Endothelial cell of umbilical vein (primary cell): Measurements from ENCODE around the gene ZNF678. TPM values are rescaled to one million over a fixed set of nuclear protein-coding genes. Genes with fewer than 3 reads are reported as not detected.

ENCODE experiments used
- BruUV-seq: library from RNA; stranded (reverse); fragments of 400-500 nt; replicated peaks from 2 replicates; lab custom pipeline; 2021; lab: Mats Ljungman, UMichigan
- CTCF ChIA-PET: fragments of 300-600, 350-600 bp; sonication (Branson Sonifier 250); formaldehyde crosslinking; loops from one replicate; lab custom pipeline; 2021; ENCODE audit warnings: antibody characterized with exemption, inconsistent platforms; lab: Charles Lee
- POLR2A ChIA-PET: fragments of 300-600, 350-600 bp; sonication (Branson Sonifier 250); formaldehyde crosslinking; loops from one replicate; lab custom pipeline; 2021; ENCODE audit warnings: antibody characterized with exemption, inconsistent platforms; lab: Charles Lee
- DNase-seq: peaks from one replicate; pipeline ENCODE4 v3.0.0-alpha.2; 2011; ENCODE audit warnings: low read depth, low spot score
- FAIRE-seq: peaks from 2 replicates; lab custom pipeline; 2011; peaks lifted over from hg19 to GRCh38; lab: Jason Lieb, UNC
- H2AFZ ChIP-seq: 2 replicates; pipeline ENCODE4 v1.6.0; 2012; ENCODE audit warnings: low read depth, low read length, control low read depth, inconsistent platforms
- H3K27ac ChIP-seq: 2 replicates; pipeline ENCODE4 v1.5.1; 2011; ENCODE audit warnings: low read depth, mild to moderate bottlenecking, control low read depth, low read length, moderate library complexity; ENCODE audit not compliant: insufficient read depth
- H3K27me3 ChIP-seq, 2 experiments: 2 replicates each; pipeline versions ENCODE4 v1.6.0 to v1.6.1; 2011; ENCODE audit warnings: low read length in 2 of 2, mixed read lengths in 1 of 2; ENCODE audit not compliant: control insufficient read depth in 2 of 2, insufficient read depth in 2 of 2
- H3K36me3 ChIP-seq, 2 experiments: 2 replicates in 1 of 2; 3 replicates in 1 of 2; pipeline ENCODE4 v1.5.1; 2011; ENCODE audit warnings: low read length in 2 of 2, mild to moderate bottlenecking in 1 of 2, moderate library complexity in 1 of 2; ENCODE audit not compliant: control insufficient read depth in 2 of 2, insufficient read depth in 2 of 2; ENCODE audit errors: extremely low read depth in 1 of 2
- H3K4me1 ChIP-seq: 3 replicates; pipeline ENCODE4 v1.5.1; 2011; ENCODE audit warnings: mild to moderate bottlenecking, low read length; ENCODE audit not compliant: control insufficient read depth, insufficient read depth; ENCODE audit errors: extremely low read depth
- H3K4me2 ChIP-seq: 2 replicates; pipeline ENCODE4 v1.6.1; 2011; ENCODE audit warnings: low read length, control low read depth, mixed read lengths; ENCODE audit not compliant: insufficient read depth
- H3K4me3 ChIP-seq, 3 experiments: fragments of 200-600 bp in 1 of 3; sonication (generic), shearing (Covaris generic) in 1 of 3; replicated peaks in 1 of 3; 2 replicates each; pipeline ENCODE4 v1.5.1; 2011 to 2016; ENCODE audit warnings: control low read depth in 3 of 3, low read length in 3 of 3, mild to moderate bottlenecking in 2 of 3, inconsistent platforms in 1 of 3, low read depth in 1 of 3, moderate library complexity in 1 of 3; ENCODE audit not compliant: insufficient read depth in 1 of 3
- H3K79me2 ChIP-seq: 2 replicates; pipeline ENCODE4 v1.6.0; 2012; ENCODE audit warnings: low read length, inconsistent platforms; ENCODE audit not compliant: control insufficient read depth, insufficient read depth
- H3K9ac ChIP-seq: replicated peaks from 2 replicates; pipeline ENCODE3; 2011; ENCODE audit warnings: low read length, control low read depth; ENCODE audit not compliant: insufficient read depth; ENCODE audit errors: extremely low read depth
- H3K9me1 ChIP-seq: replicated peaks from 3 replicates; pipeline ENCODE4 v1.6.0; 2011; ENCODE audit warnings: mild to moderate bottlenecking, low read length; ENCODE audit not compliant: control insufficient read depth, insufficient read depth; ENCODE audit errors: extremely low read depth
- H3K9me3 ChIP-seq: replicated peaks from 2 replicates; pipeline ENCODE4 v1.5.1; 2012; ENCODE audit warnings: low read length, inconsistent platforms; ENCODE audit not compliant: control insufficient read depth, insufficient read depth
- H4K20me1 ChIP-seq: replicated peaks from 2 replicates; pipeline ENCODE3; 2011; ENCODE audit warnings: mild to moderate bottlenecking, low read length; ENCODE audit not compliant: control insufficient read depth, insufficient read depth; ENCODE audit errors: extremely low read depth
- EZH2 ChIP-seq: IDR thresholded peaks from 2 replicates; pipeline ENCODE4 v1.6.1; 2012; ENCODE audit warnings: borderline replicate concordance, low read depth, mild to moderate bottlenecking, moderate library complexity, low read length, inconsistent platforms; ENCODE audit not compliant: severe bottlenecking
- FOS ChIP-seq: IDR thresholded peaks from 2 replicates; pipeline ENCODE4 v1.6.1; 2011; ENCODE audit warnings: mild to moderate bottlenecking, low read length, moderate library complexity, borderline replicate concordance; ENCODE audit not compliant: insufficient read depth
- GATA2 ChIP-seq: IDR thresholded peaks from 2 replicates; pipeline ENCODE4 v1.7.0; 2011; ENCODE audit warnings: low read depth, mild to moderate bottlenecking, moderate library complexity, mixed read lengths, low read length; ENCODE audit not compliant: insufficient read length, insufficient read depth
- JUN ChIP-seq: IDR thresholded peaks from 2 replicates; pipeline ENCODE4 v1.6.1; 2011; ENCODE audit warnings: borderline replicate concordance, low read depth; ENCODE audit not compliant: insufficient read length, insufficient read depth
- MAX ChIP-seq: IDR thresholded peaks from 2 replicates; pipeline ENCODE4 v1.6.1; 2011; ENCODE audit not compliant: insufficient read depth, insufficient read length
- MYC ChIP-seq: IDR thresholded peaks from one replicate; pipeline ENCODE4 v1.6.1; 2011; ENCODE audit warnings: mild to moderate bottlenecking, low read depth, low read length
- POLR2A ChIP-seq: IDR thresholded peaks from 2 replicates; pipeline ENCODE4 v1.6.1; 2012; ENCODE audit warnings: low read depth, mild to moderate bottlenecking, control low read depth, low read length
- POLR2AphosphoS5 ChIP-seq: IDR thresholded peaks from 2 replicates; pipeline ENCODE4 v1.6.1; 2012; ENCODE audit warnings: low read depth, mild to moderate bottlenecking, control low read depth, low read length, moderate library complexity; ENCODE audit not compliant: insufficient read depth
- dilution Hi-C: fragments of 300-500 bp; cut with MboI; formaldehyde crosslinking; loops from one replicate; pipeline ENCODE4 v1.15.0; 2019; ENCODE audit warnings: low sequenced_read_pairs; ENCODE audit not compliant: extremely low pct_ligation_motif_present
- intact Hi-C: fragments of 100-400 bp; cut with micrococcal nuclease; formaldehyde crosslinking; loops from one replicate; pipeline ENCODE4 v1.10.0; 2022
- polyA plus RNA-seq, 4 experiments: library from polyadenylated mRNA; depleted of rRNA in 3 of 4; stranded (reverse) in 3 of 4; unstranded in 1 of 4; fragments of >200 nt; gene quantifications; 2 replicates each; pipeline versions ENCODE4 v1.2.1 to v1.2.3, GENCODE V29; 2011 to 2012; ENCODE audit warnings: missing spikeins in 1 of 4
- total RNA-seq: library from RNA; stranded (reverse); gene quantifications from 2 replicates; pipeline ENCODE4 v1.2.3, GENCODE V29; 2021
- TF ChIP-seq, protein P1 (sequence below), 2 donors: IDR thresholded peaks; 1 replicate in 1 of 2; 2 replicates in 1 of 2; pipeline ENCODE4 v1.5.1; 2011; ENCODE audit warnings: low read length in 2 of 2, mild to moderate bottlenecking in 2 of 2, moderate library complexity in 2 of 2, control low read depth in 1 of 2, inconsistent platforms in 1 of 2, low read depth in 1 of 2; ENCODE audit not compliant: insufficient read depth in 1 of 2; ENCODE audit errors: extremely low read depth in 1 of 2

The ZNF678 gene
- total and polyA plus RNA-seq, 2 donors (not counting 3 experiments of a cell fraction or from before 2014, with no cell fraction given): 2.1 to 7.7 TPM

GRCh38 chr1:227518876-227519275 lies 44.5 kb upstream of the ZNF678 start:
- intact Hi-C loops: no loop called here
- dilution Hi-C loops: no loop called here
- no peak overlapping the region for H3K4me2 ChIP-seq
- no peaks in the 10 kb centered on the region for H3K9me1 ChIP-seq
- H3K36me3 ChIP-seq: no peaks in the 10 kb centered on the region
- no peak overlapping the region for H3K4me3 ChIP-seq
- H3K27me3 ChIP-seq: peaks cover 4 to 6% of the 10 kb centered on the region in 2 experiments
- TF ChIP-seq MAX (no peak), FOS (no peak), JUN (no peak), MYC (no peak), POLR2A (no peak), EZH2 (no peak), GATA2 (no peak), POLR2AphosphoS5 (no peak)
- TF ChIP-seq, protein P1, sequence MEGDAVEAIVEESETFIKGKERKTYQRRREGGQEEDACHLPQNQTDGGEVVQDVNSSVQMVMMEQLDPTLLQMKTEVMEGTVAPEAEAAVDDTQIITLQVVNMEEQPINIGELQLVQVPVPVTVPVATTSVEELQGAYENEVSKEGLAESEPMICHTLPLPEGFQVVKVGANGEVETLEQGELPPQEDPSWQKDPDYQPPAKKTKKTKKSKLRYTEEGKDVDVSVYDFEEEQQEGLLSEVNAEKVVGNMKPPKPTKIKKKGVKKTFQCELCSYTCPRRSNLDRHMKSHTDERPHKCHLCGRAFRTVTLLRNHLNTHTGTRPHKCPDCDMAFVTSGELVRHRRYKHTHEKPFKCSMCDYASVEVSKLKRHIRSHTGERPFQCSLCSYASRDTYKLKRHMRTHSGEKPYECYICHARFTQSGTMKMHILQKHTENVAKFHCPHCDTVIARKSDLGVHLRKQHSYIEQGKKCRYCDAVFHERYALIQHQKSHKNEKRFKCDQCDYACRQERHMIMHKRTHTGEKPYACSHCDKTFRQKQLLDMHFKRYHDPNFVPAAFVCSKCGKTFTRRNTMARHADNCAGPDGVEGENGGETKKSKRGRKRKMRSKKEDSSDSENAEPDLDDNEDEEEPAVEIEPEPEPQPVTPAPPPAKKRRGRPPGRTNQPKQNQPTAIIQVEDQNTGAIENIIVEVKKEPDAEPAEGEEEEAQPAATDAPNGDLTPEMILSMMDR (IDR thresholded peaks at IDR 0.05; ENCODE audit: extremely low read depth in 1 of 2, insufficient read depth in 1 of 2, low read depth in 1 of 2, low read length in 2 of 2): no peak
- H3K4me1 ChIP-seq: no peaks in the 10 kb centered on the region
- POLR2A ChIA-PET: no interaction called here
- no peaks in the 10 kb centered on the region for H4K20me1 ChIP-seq
- CTCF ChIA-PET: no interaction called here
- DNase-seq (no peak), FAIRE-seq (no peak)
- no peak overlapping the region for H2AFZ ChIP-seq
- no peaks in the 10 kb centered on the region for H3K9me3 ChIP-seq
- no peak overlapping the region for H3K27ac ChIP-seq
- no peaks in the 10 kb centered on the region for H3K79me2 ChIP-seq
- H3K9ac ChIP-seq: no peak overlapping the region
- BruUV-seq: no TSS peak
